Fibroblast of mammary gland (primary cell): ENCODE data around the gene WDR90.

ENCODE experiments used
- DNase-seq: peaks from one replicate; pipeline ENCODE4 v3.0.0-alpha.2; 2010; ENCODE audit warnings: low read depth
- H3K4me3 ChIP-seq: 2 replicates; pipeline ENCODE4 v1.5.1; 2011; ENCODE audit warnings: low read depth, mild to moderate bottlenecking, low read length, moderate library complexity; ENCODE audit not compliant: control insufficient read depth
- TF ChIP-seq, protein P1 (sequence below): conservative IDR thresholded peaks from 2 replicates; pipeline ENCODE4 v1.5.1; 2011; ENCODE audit warnings: low read depth, low read length, inconsistent platforms; ENCODE audit not compliant: control insufficient read depth, insufficient read depth

WDR90 gene

GRCh38 chr16:626787-627453 lies 22.2 kb upstream of the WDR90 start:
- TF ChIP-seq, protein P1, sequence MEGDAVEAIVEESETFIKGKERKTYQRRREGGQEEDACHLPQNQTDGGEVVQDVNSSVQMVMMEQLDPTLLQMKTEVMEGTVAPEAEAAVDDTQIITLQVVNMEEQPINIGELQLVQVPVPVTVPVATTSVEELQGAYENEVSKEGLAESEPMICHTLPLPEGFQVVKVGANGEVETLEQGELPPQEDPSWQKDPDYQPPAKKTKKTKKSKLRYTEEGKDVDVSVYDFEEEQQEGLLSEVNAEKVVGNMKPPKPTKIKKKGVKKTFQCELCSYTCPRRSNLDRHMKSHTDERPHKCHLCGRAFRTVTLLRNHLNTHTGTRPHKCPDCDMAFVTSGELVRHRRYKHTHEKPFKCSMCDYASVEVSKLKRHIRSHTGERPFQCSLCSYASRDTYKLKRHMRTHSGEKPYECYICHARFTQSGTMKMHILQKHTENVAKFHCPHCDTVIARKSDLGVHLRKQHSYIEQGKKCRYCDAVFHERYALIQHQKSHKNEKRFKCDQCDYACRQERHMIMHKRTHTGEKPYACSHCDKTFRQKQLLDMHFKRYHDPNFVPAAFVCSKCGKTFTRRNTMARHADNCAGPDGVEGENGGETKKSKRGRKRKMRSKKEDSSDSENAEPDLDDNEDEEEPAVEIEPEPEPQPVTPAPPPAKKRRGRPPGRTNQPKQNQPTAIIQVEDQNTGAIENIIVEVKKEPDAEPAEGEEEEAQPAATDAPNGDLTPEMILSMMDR, result no peak
- H3K4me3 ChIP-seq, result no peak overlapping the region
- DNase-seq, result peak; percentile 98

GRCh38 chr16:627454-628239 lies 21.5 kb upstream of the WDR90 start:
- H3K4me3 ChIP-seq, result no peak overlapping the region
- DNase-seq, result peak; percentile 56
- TF ChIP-seq, protein P1, result no peak

DNA sequence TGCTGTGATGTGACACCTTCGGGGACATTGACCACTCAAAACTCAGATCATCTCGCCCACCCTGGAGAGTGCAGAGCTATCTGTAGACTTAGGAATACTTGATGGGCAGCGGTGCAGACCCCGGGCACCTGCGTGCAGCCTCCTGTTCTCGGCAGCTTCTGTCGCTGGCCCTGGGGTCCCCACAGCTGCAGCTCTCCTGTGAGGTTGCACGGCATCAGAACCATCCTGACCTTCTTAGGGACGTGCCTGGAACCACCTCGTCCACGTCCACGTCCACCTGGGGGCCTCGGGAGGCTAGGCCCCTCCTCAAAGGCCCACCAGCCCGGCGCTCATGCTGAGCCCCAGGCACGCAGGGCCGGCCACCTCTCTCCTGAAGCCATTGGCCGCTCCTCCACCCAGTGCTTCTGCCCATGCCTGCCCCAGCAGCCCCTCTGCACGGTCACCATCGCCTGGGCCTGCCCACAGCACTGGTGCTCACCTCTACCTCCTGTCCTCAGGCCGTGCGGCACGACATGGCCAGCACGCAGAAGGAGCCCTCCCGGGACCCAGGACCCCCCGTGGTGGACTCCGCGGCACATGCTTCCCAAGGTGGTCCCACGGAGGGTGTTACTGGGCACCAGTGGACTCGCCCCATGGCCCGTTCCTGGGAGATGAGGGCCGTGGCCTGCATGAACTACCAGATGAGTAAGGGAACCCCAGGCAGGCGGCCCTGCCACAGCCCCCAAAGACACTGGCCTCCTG lies 20.7 kb upstream of the WDR90 start:
- no peak for DNase-seq
- TF ChIP-seq, protein P1, result no peak
- H3K4me3 ChIP-seq, result no peak overlapping the region

DNA sequence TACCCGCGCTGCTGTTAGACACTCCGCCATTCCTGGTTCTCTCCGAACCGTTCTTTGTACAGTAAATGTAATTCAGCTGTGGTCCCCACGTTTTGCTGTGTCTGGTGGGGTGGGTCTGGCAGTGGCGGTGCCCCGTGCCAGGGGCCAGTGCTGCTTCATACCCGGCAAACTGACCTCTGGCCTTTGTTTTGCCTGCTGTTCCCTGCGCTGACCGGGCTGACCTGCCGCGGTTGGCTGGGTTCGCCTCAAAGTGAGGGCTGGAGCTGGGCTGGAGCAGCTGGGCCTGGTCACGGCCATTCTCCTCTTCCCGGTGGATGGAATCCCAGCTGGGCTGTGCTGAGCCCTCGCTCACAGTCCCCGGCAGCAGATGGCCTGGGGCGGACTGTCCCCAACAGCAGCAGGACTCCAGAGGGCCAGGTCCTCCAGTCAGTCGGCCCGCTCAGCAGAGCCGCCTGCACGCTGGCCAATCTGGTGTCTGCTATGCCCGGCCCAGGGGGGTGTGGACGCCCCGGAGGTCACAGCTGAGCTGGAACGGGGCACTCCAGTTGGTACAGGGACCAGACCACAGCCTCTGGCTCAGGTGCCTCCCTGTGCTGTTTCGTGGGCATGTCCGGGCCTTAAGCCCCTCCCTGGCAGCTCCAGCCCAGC lies 19.9 kb upstream of the WDR90 start:
- TF ChIP-seq, protein P1, result no peak
- H3K4me3 ChIP-seq, result no peak overlapping the region
- DNase-seq, result no peak

GRCh38 chr16:629833-630248 lies 19.3 kb upstream of the WDR90 start:
- H3K4me3 ChIP-seq, result no peak overlapping the region
- no peak for DNase-seq
- TF ChIP-seq, protein P1, result no peak

- no peak for DNase-seq
- no peak overlapping the region for H3K4me3 ChIP-seq
- TF ChIP-seq, protein P1, result no peak
These were observed 18.8 kb upstream of the WDR90 start for GRCh38 chr16:630249-630814.
